ENCODE measurements around the gene CATSPERE.
A peak's percentile ranks its signal among the peaks of the same experiment; 100 is the strongest.

Gene CATSPERE

DNA sequence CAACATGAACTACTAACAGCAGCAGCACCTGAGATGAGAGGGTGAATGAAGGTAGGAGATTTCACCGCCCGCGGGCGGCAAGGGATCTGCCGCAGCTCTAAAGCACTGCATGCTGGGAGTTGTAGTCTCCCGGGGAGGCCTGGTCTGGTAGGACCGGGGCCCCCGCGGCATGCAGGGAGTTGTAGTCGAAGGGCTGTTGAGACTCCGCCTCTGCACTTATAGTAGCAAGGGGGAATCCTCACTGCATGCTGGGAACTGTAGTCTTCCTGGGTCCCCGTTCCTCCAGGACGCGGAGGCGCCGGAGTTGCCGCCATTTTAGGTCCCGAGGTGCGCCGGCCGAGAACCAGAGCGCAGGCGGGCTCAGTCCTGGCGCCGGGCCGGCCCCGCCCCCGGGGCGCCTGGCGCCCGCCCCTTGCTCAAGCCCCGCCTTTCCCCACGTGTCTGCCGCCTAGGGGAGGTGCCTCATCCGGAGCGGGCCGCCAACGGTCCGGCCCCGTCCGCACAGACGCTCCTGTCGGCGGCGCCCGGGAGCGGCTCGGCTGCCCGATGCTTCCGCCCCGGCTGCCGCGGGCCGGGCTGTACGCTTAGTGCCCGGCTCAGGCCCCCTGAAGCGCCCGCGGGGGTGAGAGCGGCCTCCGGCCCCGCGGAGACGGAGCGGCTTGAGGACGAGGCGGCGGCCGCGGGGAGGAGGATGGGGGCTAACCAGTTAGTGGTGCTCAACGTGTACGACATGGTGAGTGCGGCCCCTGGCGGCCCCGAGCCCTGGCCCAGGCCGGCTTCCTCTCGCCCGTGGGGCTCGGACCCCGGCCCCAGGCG lies 191.8 kb downstream of the CATSPERE start, which contains the start of gene DESI2:
DESI2 (plus strand) TSS at position 504 of the 816 bp plus-strand sequence; CDS start at position 692, 188 bp downstream.
- TF ChIP-seq CTCF (IDR thresholded peaks at IDR 0.05; ENCODE audit: low read depth, low read length, missing control alignments) = peak; percentile 63
- in situ Hi-C loops (cut with HindIII; ENCODE audit: low sequenced_read_pairs) = no loop called here
- H3K4me3 ChIP-seq (ENCODE audit: low read depth, low read length) = peak within 1 kb of the TSS; percentile 89
- peak; percentile 99 for DNase-seq (ENCODE audit: low read depth)

- peak overlapping the region; percentile 89 for H3K4me3 ChIP-seq (ENCODE audit: low read depth, low read length)
- no peak for TF ChIP-seq CTCF (IDR thresholded peaks at IDR 0.05; ENCODE audit: low read depth, low read length, missing control alignments)
- no peak for DNase-seq (ENCODE audit: low read depth)
- in situ Hi-C loops (cut with HindIII; ENCODE audit: low sequenced_read_pairs) = no loop called here
These were observed 192.5 kb downstream of the CATSPERE start for GRCh38 chr1:244653439-244654107.

GRCh38 chr1:244654108-244655038 lies 193.3 kb downstream of the CATSPERE start:
- in situ Hi-C loops (cut with HindIII; ENCODE audit: low sequenced_read_pairs) = no loop called here
- TF ChIP-seq CTCF (IDR thresholded peaks at IDR 0.05; ENCODE audit: low read depth, low read length, missing control alignments) = no peak
- no peak for DNase-seq (ENCODE audit: low read depth)
- peak overlapping the region; percentile 89 for H3K4me3 ChIP-seq (ENCODE audit: low read depth, low read length)

DNA sequence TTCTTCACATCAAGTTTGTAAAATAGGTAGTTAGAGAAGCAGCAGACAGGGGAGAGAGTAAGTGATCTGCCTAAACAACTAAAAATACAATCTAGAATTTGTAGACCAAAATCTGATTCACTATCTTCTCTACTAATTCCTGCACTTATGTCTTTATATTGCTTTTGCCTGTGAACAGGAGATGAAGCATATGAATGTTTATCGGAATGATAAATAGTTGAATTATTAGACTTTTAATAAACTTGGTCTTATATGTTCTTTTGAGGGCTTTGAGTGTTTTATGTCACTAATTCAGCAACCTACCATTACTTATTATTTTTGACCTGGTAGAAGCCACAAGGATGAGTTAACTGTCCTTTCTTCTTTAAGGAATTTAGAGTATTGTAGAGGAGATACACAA lies 194.1 kb downstream of the CATSPERE start:
- in situ Hi-C loops (cut with HindIII; ENCODE audit: low sequenced_read_pairs) = no loop called here
- no peak for DNase-seq (ENCODE audit: low read depth)
- no peak for TF ChIP-seq CTCF (IDR thresholded peaks at IDR 0.05; ENCODE audit: low read depth, low read length, missing control alignments)
- peak overlapping the region; percentile 89 for H3K4me3 ChIP-seq (ENCODE audit: low read depth, low read length)

GRCh38 chr1:244657421-244657820 lies 196.3 kb downstream of the CATSPERE start:
- in situ Hi-C loops (cut with HindIII; ENCODE audit: low sequenced_read_pairs) = no loop called here
- no peak for DNase-seq (ENCODE audit: low read depth)
- TF ChIP-seq CTCF (IDR thresholded peaks at IDR 0.05; ENCODE audit: low read depth, low read length, missing control alignments) = no peak
- no peak overlapping the region for H3K4me3 ChIP-seq (ENCODE audit: low read depth, low read length)

GRCh38 chr1:244659694-244660093 lies 198.6 kb downstream of the CATSPERE start:
- no peak overlapping the region for H3K4me3 ChIP-seq (ENCODE audit: low read depth, low read length)
- no peak for DNase-seq (ENCODE audit: low read depth)
- no peak for TF ChIP-seq CTCF (IDR thresholded peaks at IDR 0.05; ENCODE audit: low read depth, low read length, missing control alignments)
- in situ Hi-C loops (cut with HindIII; ENCODE audit: low sequenced_read_pairs) = no loop called here

Measured in astrocyte of the cerebellum (primary cell).